ENCODE results near the gene ARHGEF17. TPM values are rescaled to one million over a fixed set of nuclear protein-coding genes. Genes with fewer than 3 reads are reported as not detected.
A peak's percentile ranks its signal among the peaks of the same experiment; 100 is the strongest.

Gene ARHGEF17
- total RNA-seq, 1 donor from 2014 or later = 19.9 TPM

- peak overlapping the region; percentile 4 for H3K4me3 Mint-ChIP-seq
- Histone ChIP-seq H3K9ac (no peak overlapping the region), H3K4me1 (peaks cover 13% of the 10 kb centered on the region)
These were observed 19.0 kb upstream of the ARHGEF17 start for GRCh38 chr11:73288873-73289707.

GRCh38 chr11:73290536-73290935 lies 17.5 kb upstream of the ARHGEF17 start:
- Histone ChIP-seq H3K27me3 (peaks cover 14% of the 10 kb centered on the region), H3K9ac (no peak overlapping the region), H4K20me1 (ENCODE audit: low read depth) (no peaks in the 10 kb centered on the region), H3K79me2 (ENCODE audit: low read depth) (no peaks in the 10 kb centered on the region), H3K36me3 (no peaks in the 10 kb centered on the region), H3F3A (ENCODE audit: low read depth) (no peaks in the 10 kb centered on the region), H2AFZ (replicated peaks) (no peak overlapping the region), H3K27ac (no peak overlapping the region), H3K9me3 (ENCODE audit: low read depth) (no peaks in the 10 kb centered on the region), H3K4me3 (no peak overlapping the region), H3K4me1 (peaks cover 13% of the 10 kb centered on the region), H3K4me2 (no peak overlapping the region)
- Mint-ChIP-seq H3K27me3 (ENCODE audit: insufficient read depth, low read depth) (peaks cover 20% of the 10 kb centered on the region), H3K9me3 (no peaks in the 10 kb centered on the region), H3K27ac (no peak overlapping the region), H3K4me1 (peaks cover 38% of the 10 kb centered on the region), H3K4me3 (no peak overlapping the region), H3K36me3 (no peaks in the 10 kb centered on the region)
- DNase-seq (ENCODE audit: low spot score) = no peak
- TF ChIP-seq EZH2phosphoT487 (IDR thresholded peaks at IDR 0.05) = no peak
- TF ChIP-seq EZH2 (IDR thresholded peaks at IDR 0.05) = no peak
- no peak for TF ChIP-seq CTCF (IDR thresholded peaks at IDR 0.05)

More at GRCh38 chr11:73288873-73289707, 19.0 kb upstream of the ARHGEF17 start:
- Mint-ChIP-seq H3K9me3 (no peaks in the 10 kb centered on the region), H3K27ac (peak overlapping the region; percentile 4), H3K4me1 (peaks cover 33% of the 10 kb centered on the region), H3K36me3 (no peaks in the 10 kb centered on the region), H3K27me3 (ENCODE audit: insufficient read depth, low read depth) (peaks cover 18% of the 10 kb centered on the region)
- H3K36me3 ChIP-seq = no peaks in the 10 kb centered on the region
- peak overlapping the region; percentile 37 for H3K4me2 ChIP-seq
- no peaks in the 10 kb centered on the region for H4K20me1 ChIP-seq (ENCODE audit: low read depth)
- peak; percentile 88 for DNase-seq (ENCODE audit: low spot score)
- no peak overlapping the region for H3K4me3 ChIP-seq
- no peak overlapping the region for H3K27ac ChIP-seq
- TF ChIP-seq CTCF (IDR thresholded peaks at IDR 0.05) = peak; percentile 96
- TF ChIP-seq EZH2 (IDR thresholded peaks at IDR 0.05) = no peak
- H3F3A ChIP-seq (ENCODE audit: low read depth) = no peaks in the 10 kb centered on the region
- no peak overlapping the region for H2AFZ ChIP-seq (replicated peaks)
- no peaks in the 10 kb centered on the region for H3K79me2 ChIP-seq (ENCODE audit: low read depth)
- H3K9me3 ChIP-seq (ENCODE audit: low read depth) = no peaks in the 10 kb centered on the region
- H3K27me3 ChIP-seq = peaks cover 1% of the 10 kb centered on the region

- H3K4me3 Mint-ChIP-seq = no peak overlapping the region
- Histone ChIP-seq H3K4me1 (peaks cover 13% of the 10 kb centered on the region), H3K9ac (no peak overlapping the region), H3F3A (ENCODE audit: low read depth) (no peaks in the 10 kb centered on the region), H3K27ac (no peak overlapping the region), H3K79me2 (ENCODE audit: low read depth) (no peaks in the 10 kb centered on the region), H3K9me3 (ENCODE audit: low read depth) (no peaks in the 10 kb centered on the region), H3K36me3 (no peaks in the 10 kb centered on the region), H3K4me2 (no peak overlapping the region), H4K20me1 (ENCODE audit: low read depth) (no peaks in the 10 kb centered on the region), H2AFZ (replicated peaks) (no peak overlapping the region), H3K4me3 (no peak overlapping the region), H3K27me3 (peaks cover 14% of the 10 kb centered on the region)
- no peaks in the 10 kb centered on the region for H3K36me3 Mint-ChIP-seq
- no peak for DNase-seq (ENCODE audit: low spot score)
- TF ChIP-seq EZH2 (IDR thresholded peaks at IDR 0.05) (no peak), CTCF (IDR thresholded peaks at IDR 0.05) (no peak), EZH2phosphoT487 (IDR thresholded peaks at IDR 0.05) (no peak)
- peaks cover 20% of the 10 kb centered on the region for H3K27me3 Mint-ChIP-seq (ENCODE audit: insufficient read depth, low read depth)
- H3K9me3 Mint-ChIP-seq = no peaks in the 10 kb centered on the region
- H3K27ac Mint-ChIP-seq = no peak overlapping the region
- peaks cover 37% of the 10 kb centered on the region for H3K4me1 Mint-ChIP-seq
These were observed 16.9 kb upstream of the ARHGEF17 start for GRCh38 chr11:73291196-73291595.

Measured in neural progenitor cell (in vitro differentiated cells).